ENCODE results near the gene USP40. TPM values are rescaled to one million over a fixed set of nuclear protein-coding genes. Genes with fewer than 3 reads are reported as not detected.

USP40 gene
- total RNA-seq, 1 experiment from 2014 or later = 34.9 TPM

DNA sequence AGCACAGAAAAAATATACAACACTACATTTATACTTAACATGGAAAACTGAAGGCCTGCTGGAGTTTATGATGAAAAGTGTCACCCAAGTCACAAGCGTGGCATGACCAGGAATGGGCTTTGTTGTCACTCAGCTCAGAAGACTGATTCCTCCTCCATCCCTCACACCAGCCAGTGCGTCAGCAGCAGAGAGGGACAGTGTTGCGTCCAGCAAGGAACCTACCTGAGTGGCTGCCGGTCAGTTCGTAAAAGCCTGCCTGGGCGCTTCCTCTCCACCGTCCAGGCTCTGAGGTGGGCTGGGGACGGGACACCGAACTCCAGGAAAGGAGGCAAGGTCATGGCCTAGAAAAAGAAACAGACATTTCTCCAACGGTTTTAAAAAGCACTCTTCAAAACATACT is 77.4 kb downstream of the USP40 start:
- Histone ChIP-seq H3K27ac (ENCODE audit: low read depth, low read length) (no peak overlapping the region), H3K79me2 (ENCODE audit: insufficient read depth, low read length) (no peaks in the 10 kb centered on the region), H3K9me3 (ENCODE audit: control insufficient read depth in 1 of 2, insufficient read depth in 1 of 2, low read depth in 1 of 2, low read length in 2 of 2) (no peaks in the 10 kb centered on the region), H3K9ac (ENCODE audit: low read length) (no peak overlapping the region), H3K36me3 (ENCODE audit: control insufficient read depth in 1 of 2, insufficient read depth in 2 of 2, low read length in 2 of 2) (peaks cover 3 to 6% of the 10 kb centered on the region in 2 experiments; a peak in 1 of 4 replicates), H3K9me2 (ENCODE audit: insufficient read depth) (no peaks in the 10 kb centered on the region), H3K4me3 (replicated peaks in 1 of 2; ENCODE audit: low read depth in 1 of 2, low read length in 2 of 2) (no peak overlapping the region), H4K20me1 (ENCODE audit: insufficient read depth) (no peaks in the 10 kb centered on the region), H3K4me1 (ENCODE audit: control insufficient read depth in 1 of 2, insufficient read depth in 2 of 2, low read length in 2 of 2) (peaks cover 3 to 12% of the 10 kb centered on the region in 2 experiments; a peak in 2 of 4 replicates), H3K4me2 (ENCODE audit: low read length) (no peak overlapping the region), H3K27me3 (ENCODE audit: insufficient read depth, low read length) (no peaks in the 10 kb centered on the region), H2AFZ (ENCODE audit: low read depth, low read length, poor library complexity, severe bottlenecking) (no peak overlapping the region)
- ChIA-PET CTCF (no interaction called here), POLR2A (no interaction called here), RAD21 (ENCODE audit: low non-redundant PET in 1 of 2, low total read pairs in 2 of 2, uncharacterized antibody in 2 of 2, unreplicated experiment in 2 of 2) (no interaction called here)
- TF ChIP-seq CBX3 (IDR thresholded peaks at IDR 0.05; ENCODE audit: low read depth) (no peak), POLR2A (IDR thresholded peaks at IDR 0.05; ENCODE audit: borderline replicate concordance, extremely low read depth, insufficient read depth, insufficient read length) (no peak), EGR1 (IDR thresholded peaks at IDR 0.05; ENCODE audit: low read depth) (no peak), SRF (IDR thresholded peaks at IDR 0.05; ENCODE audit: low read depth) (no peak), EZH2 (IDR thresholded peaks at IDR 0.05) (no peak), ELF1 (IDR thresholded peaks at IDR 0.05; ENCODE audit: borderline replicate concordance, low read depth) (no peak), SP1 (IDR thresholded peaks at IDR 0.05; ENCODE audit: low read depth) (no peak), YY1 (IDR thresholded peaks at IDR 0.05; ENCODE audit: extremely low read depth, insufficient replicate concordance, low read depth, low read length) (no peak), TCF7L2 (IDR thresholded peaks at IDR 0.05; ENCODE audit: borderline replicate concordance, extremely low read depth, insufficient read depth, insufficient read length) (no peak)
- TF ChIP-seq, protein P1, sequence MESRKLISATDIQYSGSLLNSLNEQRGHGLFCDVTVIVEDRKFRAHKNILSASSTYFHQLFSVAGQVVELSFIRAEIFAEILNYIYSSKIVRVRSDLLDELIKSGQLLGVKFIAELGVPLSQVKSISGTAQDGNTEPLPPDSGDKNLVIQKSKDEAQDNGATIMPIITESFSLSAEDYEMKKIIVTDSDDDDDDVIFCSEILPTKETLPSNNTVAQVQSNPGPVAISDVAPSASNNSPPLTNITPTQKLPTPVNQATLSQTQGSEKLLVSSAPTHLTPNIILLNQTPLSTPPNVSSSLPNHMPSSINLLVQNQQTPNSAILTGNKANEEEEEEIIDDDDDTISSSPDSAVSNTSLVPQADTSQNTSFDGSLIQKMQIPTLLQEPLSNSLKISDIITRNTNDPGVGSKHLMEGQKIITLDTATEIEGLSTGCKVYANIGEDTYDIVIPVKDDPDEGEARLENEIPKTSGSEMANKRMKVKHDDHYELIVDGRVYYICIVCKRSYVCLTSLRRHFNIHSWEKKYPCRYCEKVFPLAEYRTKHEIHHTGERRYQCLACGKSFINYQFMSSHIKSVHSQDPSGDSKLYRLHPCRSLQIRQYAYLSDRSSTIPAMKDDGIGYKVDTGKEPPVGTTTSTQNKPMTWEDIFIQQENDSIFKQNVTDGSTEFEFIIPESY (IDR thresholded peaks at IDR 0.05; ENCODE audit: extremely low read depth, insufficient replicate concordance, low read length) = no peak
- BruUV-seq (replicated peaks) = no TSS peak
- no peak for ATAC-seq
- DNase-seq (ENCODE audit: low read depth, low spot score) = no peak
- intact Hi-C loops (cut with micrococcal nuclease) = loop anchor here (10.0 kb wide), 1 partner anchor 346 kb away; no protein-coding TSS in a partner anchor

All from HCT116 (cell line).